Loucy (cell line): Measurements from ENCODE around the gene MAGEB6.
"Not testable (repeated sequence)": the region's sequence is repeated elsewhere in the genome, so short reads cannot be mapped to it uniquely, and the experiment has no call there.

ENCODE experiments used
- H2AFZ ChIP-seq: fragments of 200-600 bp; sonication (generic); 2 replicates; pipeline ENCODE4 v1.6.0; 2016; ENCODE audit warnings: antibody characterized with exemption, mild to moderate bottlenecking, low read length, moderate library complexity
- H3F3A ChIP-seq: fragments of 200-600 bp; 2 replicates; pipeline ENCODE4 v1.6.0; 2016; ENCODE audit warnings: antibody characterized with exemption, low read depth, mild to moderate bottlenecking
- H3K27me3 ChIP-seq: fragments of 200-600 bp; sonication (generic); 2 replicates; pipeline ENCODE4 v1.6.1; 2014; ENCODE audit warnings: low read length, mild to moderate bottlenecking; ENCODE audit not compliant: insufficient read depth, poor library complexity, severe bottlenecking
- H3K36me3 ChIP-seq: fragments of 200-600 bp; sonication (generic); 2 replicates; pipeline ENCODE4 v1.6.1; 2016; ENCODE audit warnings: low read length; ENCODE audit not compliant: insufficient read depth
- H3K4me1 ChIP-seq: fragments of 200-600 bp; sonication (generic); 2 replicates; pipeline ENCODE4 v1.5.1; 2014; ENCODE audit warnings: low read length, mild to moderate bottlenecking; ENCODE audit not compliant: insufficient read depth, poor library complexity, severe bottlenecking
- H3K4me2 ChIP-seq: fragments of 200-600 bp; sonication (generic); 2 replicates; pipeline ENCODE4 v1.6.0; 2014; ENCODE audit warnings: antibody characterized with exemption, low read length, low read depth, mild to moderate bottlenecking; ENCODE audit not compliant: poor library complexity, severe bottlenecking
- H3K4me3 ChIP-seq: fragments of 200-600 bp; sonication (generic); 2 replicates; pipeline ENCODE4 v1.5.1; 2014; ENCODE audit warnings: low read length, mild to moderate bottlenecking, mixed read lengths; ENCODE audit not compliant: poor library complexity, severe bottlenecking
- H3K79me2 ChIP-seq: fragments of 200-600 bp; sonication (generic); 2 replicates; pipeline ENCODE4 v1.6.1; 2014; ENCODE audit warnings: low read length; ENCODE audit not compliant: insufficient read depth
- H3K9ac ChIP-seq: fragments of 200-600 bp; sonication (generic); 2 replicates; pipeline ENCODE4 v1.6.0; 2014; ENCODE audit warnings: mild to moderate bottlenecking, low read depth, low read length, moderate library complexity; ENCODE audit not compliant: poor library complexity, severe bottlenecking
- H3K9me2 ChIP-seq: fragments of 200-600 bp; sonication (generic); replicated peaks from 2 replicates; pipeline ENCODE4 v1.6.1; 2016; ENCODE audit warnings: low read depth, low read length, mixed read lengths
- H3K9me3 ChIP-seq: fragments of 200-600 bp; sonication (generic); 2 replicates; pipeline ENCODE4 v1.6.1; 2014; ENCODE audit warnings: mild to moderate bottlenecking, antibody characterized with exemption, low read length, low read depth; ENCODE audit not compliant: insufficient read depth
- H4K20me1 ChIP-seq: fragments of 200-600 bp; sonication (generic); 2 replicates; pipeline ENCODE4 v1.6.0; 2014; ENCODE audit warnings: antibody characterized with exemption, low read length, mild to moderate bottlenecking; ENCODE audit not compliant: insufficient read depth, poor library complexity, severe bottlenecking
- EZH2phosphoT487 ChIP-seq: fragments of 200-600 bp; IDR thresholded peaks from 2 replicates; pipeline ENCODE4 v1.6.1; 2018; ENCODE audit warnings: antibody characterized with exemption, mild to moderate bottlenecking, moderate library complexity, borderline replicate concordance
- TF ChIP-seq, protein P1 (sequence below): fragments of 200-600 bp; sonication (generic); conservative IDR thresholded peaks from 2 replicates; pipeline ENCODE4 v1.5.1; 2014; ENCODE audit warnings: mild to moderate bottlenecking, antibody characterized with exemption, low read length

Gene MAGEB6

GRCh38 chrX:26203561-26203960 is 11.3 kb downstream of the MAGEB6 start:
- no peak overlapping the region for H3K4me3 ChIP-seq
- H3K79me2 ChIP-seq, result no peaks in the 10 kb centered on the region
- no peaks in the 10 kb centered on the region for H3K9me3 ChIP-seq
- H3K27me3 ChIP-seq, result no peaks in the 10 kb centered on the region
- H3K4me1 ChIP-seq, result no peaks in the 10 kb centered on the region
- H3K36me3 ChIP-seq, result no peaks in the 10 kb centered on the region
- H2AFZ ChIP-seq, result no peak overlapping the region
- no peak for TF ChIP-seq EZH2phosphoT487
- TF ChIP-seq, protein P1, sequence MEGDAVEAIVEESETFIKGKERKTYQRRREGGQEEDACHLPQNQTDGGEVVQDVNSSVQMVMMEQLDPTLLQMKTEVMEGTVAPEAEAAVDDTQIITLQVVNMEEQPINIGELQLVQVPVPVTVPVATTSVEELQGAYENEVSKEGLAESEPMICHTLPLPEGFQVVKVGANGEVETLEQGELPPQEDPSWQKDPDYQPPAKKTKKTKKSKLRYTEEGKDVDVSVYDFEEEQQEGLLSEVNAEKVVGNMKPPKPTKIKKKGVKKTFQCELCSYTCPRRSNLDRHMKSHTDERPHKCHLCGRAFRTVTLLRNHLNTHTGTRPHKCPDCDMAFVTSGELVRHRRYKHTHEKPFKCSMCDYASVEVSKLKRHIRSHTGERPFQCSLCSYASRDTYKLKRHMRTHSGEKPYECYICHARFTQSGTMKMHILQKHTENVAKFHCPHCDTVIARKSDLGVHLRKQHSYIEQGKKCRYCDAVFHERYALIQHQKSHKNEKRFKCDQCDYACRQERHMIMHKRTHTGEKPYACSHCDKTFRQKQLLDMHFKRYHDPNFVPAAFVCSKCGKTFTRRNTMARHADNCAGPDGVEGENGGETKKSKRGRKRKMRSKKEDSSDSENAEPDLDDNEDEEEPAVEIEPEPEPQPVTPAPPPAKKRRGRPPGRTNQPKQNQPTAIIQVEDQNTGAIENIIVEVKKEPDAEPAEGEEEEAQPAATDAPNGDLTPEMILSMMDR, result no peak
- no peak overlapping the region for H3K9ac ChIP-seq
- no peaks in the 10 kb centered on the region for H4K20me1 ChIP-seq
- H3K4me2 ChIP-seq, result no peak overlapping the region
- no peaks in the 10 kb centered on the region for H3K9me2 ChIP-seq
- H3F3A ChIP-seq, result no peaks in the 10 kb centered on the region

- H3K4me2 ChIP-seq, H3F3A ChIP-seq, H2AFZ ChIP-seq, H3K9me3 ChIP-seq, H4K20me1 ChIP-seq, H3K27me3 ChIP-seq, H3K9me2 ChIP-seq, H3K36me3 ChIP-seq, H3K9ac ChIP-seq, H3K4me3 ChIP-seq, H3K4me1 ChIP-seq, H3K79me2 ChIP-seq: not testable (repeated sequence)
These were observed 12.5 kb downstream of the MAGEB6 start for GRCh38 chrX:26204717-26205116.

- Histone ChIP-seq H3K9me2 (no peaks in the 10 kb centered on the region), H3K9me3 (no peaks in the 10 kb centered on the region), H3K79me2 (no peaks in the 10 kb centered on the region), H3F3A (no peaks in the 10 kb centered on the region), H3K4me3 (no peak overlapping the region), H3K4me2 (no peak overlapping the region), H3K27me3 (no peaks in the 10 kb centered on the region), H4K20me1 (no peaks in the 10 kb centered on the region), H3K4me1 (no peaks in the 10 kb centered on the region), H2AFZ (no peak overlapping the region), H3K36me3 (no peaks in the 10 kb centered on the region), H3K9ac (no peak overlapping the region)
- TF ChIP-seq, protein P1, result no peak
- no peak for TF ChIP-seq EZH2phosphoT487
These were observed 15.8 kb downstream of the MAGEB6 start for GRCh38 chrX:26208012-26208411.

DNA sequence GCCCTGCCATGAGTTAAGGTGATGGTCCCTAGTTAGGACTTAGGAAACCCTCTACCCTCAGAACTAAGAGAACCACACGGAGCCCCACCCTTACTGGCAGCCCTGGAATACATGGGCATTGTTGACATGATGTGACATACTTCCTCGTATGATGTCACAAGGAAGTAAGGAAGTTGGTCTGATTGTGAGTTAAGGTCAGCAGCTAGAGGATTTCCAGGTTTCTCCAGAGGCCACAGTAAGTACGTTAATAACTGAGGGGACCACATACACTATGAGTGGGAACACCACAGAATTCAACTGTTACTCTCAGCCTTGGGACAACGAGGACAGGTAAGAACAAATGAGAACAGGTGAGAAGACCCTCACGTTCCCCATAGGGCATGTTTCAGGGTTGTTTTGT is 23.6 kb downstream of the MAGEB6 start, which contains the start of gene MAGEB5:
MAGEB5 (plus strand) TSS at position 301 of the 400 bp plus-strand sequence. CDS start 1,133 bp downstream, outside the sequence.
- H2AFZ ChIP-seq, result no peak within 1 kb of the TSS
- H3K4me1 ChIP-seq, result no peaks in the 10 kb centered on the region

More for the DNA sequence above, 23.6 kb downstream of the MAGEB6 start, which contains the start of gene MAGEB5:
- Histone ChIP-seq H3K9ac (no peak within 1 kb of the TSS), H3K79me2 (no peaks in the 10 kb centered on the region), H3K9me3 (no peaks in the 10 kb centered on the region), H3K4me2 (no peak within 1 kb of the TSS), H4K20me1 (no peaks in the 10 kb centered on the region), H3K36me3 (no peaks in the 10 kb centered on the region), H3K9me2 (no peaks in the 10 kb centered on the region), H3K4me3 (no peak within 1 kb of the TSS), H3K27me3 (no peaks in the 10 kb centered on the region), H3F3A (no peaks in the 10 kb centered on the region)
- TF ChIP-seq, protein P1, result no peak
- no peak for TF ChIP-seq EZH2phosphoT487
